ENCODE measurements around the gene FAHD1.

The FAHD1 gene

GRCh38 chr16:1817276-1817589, 9.8 kb upstream of the FAHD1 start:
- no peak for DNase-seq (ENCODE audit: low read depth)

DNA sequence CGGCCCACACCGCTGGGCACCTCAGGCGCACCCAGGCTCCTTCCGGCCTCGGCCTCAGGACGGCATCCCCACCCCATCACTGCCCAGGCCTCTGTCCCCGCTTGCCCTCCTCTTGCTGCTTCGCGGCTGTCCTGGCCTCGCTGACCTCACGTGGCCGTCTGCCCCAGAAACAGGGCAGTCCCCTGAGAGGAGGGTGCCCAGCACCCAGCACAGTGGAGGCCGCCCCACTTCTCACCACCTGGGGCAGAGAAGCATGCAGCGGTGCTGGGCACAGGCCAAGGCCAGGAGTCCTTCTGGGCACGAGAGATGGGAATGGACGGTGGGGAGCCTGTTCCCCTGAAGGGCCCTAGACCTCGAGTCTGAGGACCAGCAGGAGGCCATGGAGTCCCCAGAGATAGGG, 9.3 kb upstream of the FAHD1 start:
- DNase-seq (ENCODE audit: low read depth), result no peak

- no peak for DNase-seq (ENCODE audit: low read depth)
Measured at GRCh38 chr16:1818204-1818872, 8.7 kb upstream of the FAHD1 start.

DNA sequence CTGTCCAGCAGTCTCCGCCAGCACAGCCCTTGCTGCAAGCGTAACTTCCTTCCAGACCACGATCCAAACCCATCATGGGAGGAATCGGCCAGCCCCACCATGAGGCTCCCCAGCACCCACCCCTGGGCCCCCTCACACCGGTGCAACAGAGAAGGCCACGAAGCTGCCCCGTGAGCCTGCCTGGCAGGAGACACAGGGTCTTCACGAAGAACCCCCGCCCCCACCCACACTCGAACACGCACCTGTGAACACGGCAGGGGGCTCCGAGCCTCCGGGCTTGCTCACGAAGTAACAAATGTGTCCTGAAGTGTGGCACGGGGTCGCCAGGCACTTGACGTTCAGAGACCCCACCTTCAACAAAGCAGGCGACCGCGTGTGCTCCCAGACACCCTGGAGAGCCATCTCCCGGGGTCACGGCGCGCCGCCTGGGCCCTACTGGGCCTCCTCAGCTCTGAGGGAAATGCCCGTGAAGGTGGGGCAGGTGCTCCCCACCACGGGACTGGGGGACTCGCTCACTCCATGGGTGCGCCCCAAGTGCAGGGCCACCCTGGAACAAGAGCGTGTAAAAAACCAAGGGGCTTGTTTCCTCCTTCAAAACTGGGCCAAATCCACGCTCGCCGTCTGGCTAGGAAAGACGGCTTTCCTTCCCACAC, 8.0 kb upstream of the FAHD1 start:
- no peak for DNase-seq (ENCODE audit: low read depth)

- no peak for DNase-seq (ENCODE audit: low read depth)
Measured at GRCh38 chr16:1819611-1820010, 7.4 kb upstream of the FAHD1 start.

DNA sequence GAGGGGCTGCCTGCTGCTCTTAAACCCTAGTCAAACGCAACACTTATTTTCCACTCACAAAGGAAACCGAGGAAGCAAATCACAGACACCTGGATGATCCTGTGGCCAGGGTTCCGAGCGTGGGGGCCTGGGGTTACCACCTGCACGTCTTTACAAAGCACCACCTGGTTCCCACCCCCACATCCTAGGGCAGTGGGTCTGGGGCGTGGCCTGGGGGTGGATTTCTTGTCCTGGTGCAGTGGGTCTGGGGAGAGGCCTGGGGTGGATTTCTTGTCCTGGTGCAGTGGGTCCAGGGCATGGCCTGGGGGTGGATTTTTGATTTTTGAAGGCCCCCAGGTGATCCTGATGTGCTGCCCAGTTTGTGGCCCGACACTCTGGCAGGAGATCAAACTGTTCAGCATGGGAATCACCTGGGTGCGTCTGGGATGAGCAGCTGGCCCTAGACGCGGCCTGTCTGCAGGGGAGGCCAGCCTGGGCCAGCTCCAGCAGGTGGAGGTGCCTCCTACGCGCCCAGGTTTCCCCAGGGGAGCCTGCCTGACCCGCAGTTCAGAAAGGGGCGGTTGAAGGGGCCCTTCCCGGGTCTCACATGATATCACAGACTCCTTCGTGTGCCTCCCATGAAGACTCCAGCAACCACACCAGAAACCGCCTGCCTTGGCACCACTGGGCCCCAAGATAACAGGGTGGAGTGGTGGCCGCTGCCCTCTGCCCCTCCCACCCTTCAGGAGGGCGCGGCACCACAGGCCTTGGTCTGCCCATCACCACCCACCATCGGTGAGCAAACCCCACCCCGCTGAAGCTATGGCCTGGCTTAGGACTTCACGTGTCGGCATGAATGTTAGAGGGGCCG, 6.7 kb upstream of the FAHD1 start:
- no peak for DNase-seq (ENCODE audit: low read depth)

DNA sequence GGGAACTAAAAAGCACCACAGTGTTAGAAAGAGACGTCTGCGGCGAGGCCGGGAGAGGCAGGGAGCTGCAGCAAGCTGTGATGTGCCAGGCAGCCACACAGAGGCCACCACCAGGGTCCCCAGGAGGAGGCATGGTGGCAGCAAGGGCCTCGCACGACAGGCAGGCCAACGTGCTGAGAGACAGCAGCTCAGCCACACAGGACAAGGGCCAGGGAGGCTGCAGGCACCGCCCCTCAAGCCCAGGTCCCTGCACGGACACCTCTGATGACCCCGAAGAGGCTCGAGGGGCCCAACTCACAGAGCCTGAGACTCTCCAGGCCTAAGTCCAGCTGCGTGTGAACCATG, 6.1 kb upstream of the FAHD1 start:
- no peak for DNase-seq (ENCODE audit: low read depth)

GRCh38 chr16:1821861-1822611, 5.0 kb upstream of the FAHD1 start:
- DNase-seq (ENCODE audit: low read depth), result no peak

GRCh38 chr16:1822801-1823200, 4.2 kb upstream of the FAHD1 start:
- DNase-seq (ENCODE audit: low read depth), result no peak

GRCh38 chr16:1823821-1824220, 3.2 kb upstream of the FAHD1 start:
- DNase-seq (ENCODE audit: low read depth), result peak; percentile 56

- DNase-seq (ENCODE audit: low read depth), result no peak
Measured at GRCh38 chr16:1825381-1825863, 1.6 kb upstream of the FAHD1 start.

- peak; percentile 24 for DNase-seq (ENCODE audit: low read depth)
Measured at GRCh38 chr16:1825864-1826690, 929 bp upstream of the FAHD1 start.

- DNase-seq (ENCODE audit: low read depth), result no peak
Measured at GRCh38 chr16:1828645-1829410, 1.8 kb downstream of the FAHD1 start.

GRCh38 chr16:1830213-1830612, 3.2 kb downstream of the FAHD1 start:
- no peak for DNase-seq (ENCODE audit: low read depth)

- DNase-seq (ENCODE audit: low read depth), result no peak
Measured at GRCh38 chr16:1831186-1832075, 4.4 kb downstream of the FAHD1 start.

GRCh38 chr16:1832838-1833454, 5.9 kb downstream of the FAHD1 start:
- DNase-seq (ENCODE audit: low read depth), result no peak

GRCh38 chr16:1834096-1834495, 7.1 kb downstream of the FAHD1 start:
- DNase-seq (ENCODE audit: low read depth), result no peak

DNA sequence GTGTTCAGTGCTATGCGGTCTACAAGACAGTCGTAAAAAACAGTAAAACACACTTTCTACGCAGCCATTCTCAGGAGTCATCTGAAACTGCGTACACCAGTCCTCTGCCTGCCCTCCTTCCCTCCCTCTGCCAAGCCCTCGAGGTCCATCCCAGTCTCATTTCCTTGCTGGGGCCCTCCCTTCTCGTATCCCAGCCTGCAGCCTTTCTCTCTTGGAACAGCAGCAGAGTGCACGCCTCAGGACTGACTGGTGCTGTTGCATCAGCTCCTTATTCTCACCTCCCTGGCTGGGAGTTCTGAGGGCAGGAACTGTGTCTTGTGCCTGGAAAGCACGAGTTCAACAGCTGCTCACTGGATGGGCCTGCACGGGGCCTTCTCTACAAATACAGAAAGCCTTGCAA, 12.5 kb downstream of the FAHD1 start:
- peak; percentile 44 for DNase-seq (ENCODE audit: low read depth)

DNA sequence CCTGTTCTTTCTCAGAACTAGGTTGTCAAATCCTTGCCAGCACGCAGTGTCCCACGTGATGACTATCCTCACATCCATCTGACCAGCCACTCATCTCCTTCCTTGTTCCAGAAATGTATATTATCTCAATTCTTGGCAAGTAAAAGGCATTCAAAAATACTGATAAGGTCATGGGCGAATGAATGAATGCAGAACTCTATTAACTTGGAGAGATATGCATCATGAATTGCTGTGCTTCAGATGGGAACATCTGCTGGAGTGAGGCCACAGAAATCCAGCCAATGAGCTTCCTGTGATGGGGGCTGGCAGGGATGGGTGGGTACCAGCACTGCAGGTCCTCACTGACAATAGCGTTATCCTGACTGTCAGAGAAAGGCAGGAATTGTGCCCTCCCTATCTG, 19.0 kb downstream of the FAHD1 start:
- DNase-seq (ENCODE audit: low read depth), result no peak

Data from iris pigment epithelial cell (primary cell).